ENCODE results near the gene ADRB1. TPM values are rescaled to one million over a fixed set of nuclear protein-coding genes. Genes with fewer than 3 reads are reported as not detected.

The ADRB1 gene
- total RNA-seq, 1 experiment from 2014 or later: 2.3 TPM

DNA sequence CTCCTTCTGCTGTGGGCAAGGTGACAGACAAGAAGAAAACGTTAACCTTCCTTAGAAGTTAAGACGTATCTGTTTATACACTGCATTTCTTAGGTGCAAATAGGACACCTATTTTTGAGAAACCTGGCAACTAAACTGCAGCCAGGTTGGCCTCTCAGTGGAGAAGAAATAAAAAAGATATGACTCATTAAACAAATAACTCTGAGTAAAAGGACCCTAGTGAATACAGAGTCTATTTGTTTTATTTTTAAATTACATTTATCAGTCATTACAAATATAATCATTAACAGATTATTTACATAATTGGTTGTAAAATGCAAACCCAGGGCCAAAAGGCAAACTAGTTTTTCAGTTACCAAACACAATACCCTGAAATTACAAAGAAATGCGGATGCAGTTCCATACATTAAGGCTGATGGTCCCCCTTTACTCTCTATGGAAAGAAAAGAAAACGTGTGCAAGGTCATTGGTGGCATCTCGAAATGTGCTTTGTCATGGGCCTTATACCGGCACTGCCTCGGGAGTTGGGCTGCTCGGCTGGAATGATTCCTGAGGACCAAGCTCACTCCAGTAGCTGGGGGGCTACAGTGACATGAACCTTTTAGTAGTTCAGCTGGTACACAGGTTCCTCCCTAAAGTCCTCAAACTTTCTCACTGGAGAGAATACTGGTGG lies 38.4 kb downstream of the ADRB1 start:
- no peaks in the 10 kb centered on the region for H3K27me3 ChIP-seq (replicated peaks; ENCODE audit: control insufficient read depth, insufficient read depth, low read length)
- H3K4me3 ChIP-seq (ENCODE audit: low read depth, low read length): no peak overlapping the region
- H3K4me3 Mint-ChIP-seq (ENCODE audit: unreplicated experiment): no peak overlapping the region
- BruUV-seq (replicated peaks): no TSS peak
- peaks cover 10% of the 10 kb centered on the region; the same call in 1 of the 2 replicates for H3K4me1 ChIP-seq
- no peaks in the 10 kb centered on the region for H3K9me3 Mint-ChIP-seq (ENCODE audit: unreplicated experiment)
- H3K9me3 ChIP-seq: no peaks in the 10 kb centered on the region
- CTCF ChIA-PET: no interaction called here
- H3K36me3 Mint-ChIP-seq (ENCODE audit: insufficient read depth, unreplicated experiment): no peaks in the 10 kb centered on the region
- no peak for DNase-seq
- POLR2A ChIA-PET: no interaction called here
- H3K27me3 Mint-ChIP-seq (ENCODE audit: insufficient read depth, unreplicated experiment): no peaks in the 10 kb centered on the region
- intact Hi-C loops (cut with micrococcal nuclease; ENCODE audit: unreplicated experiment): no loop called here
- H3K27ac Mint-ChIP-seq (ENCODE audit: unreplicated experiment): no peak overlapping the region
- no peaks in the 10 kb centered on the region for H3K36me3 ChIP-seq (ENCODE audit: control insufficient read depth, insufficient read depth, low read length)
- TF ChIP-seq, protein P1, sequence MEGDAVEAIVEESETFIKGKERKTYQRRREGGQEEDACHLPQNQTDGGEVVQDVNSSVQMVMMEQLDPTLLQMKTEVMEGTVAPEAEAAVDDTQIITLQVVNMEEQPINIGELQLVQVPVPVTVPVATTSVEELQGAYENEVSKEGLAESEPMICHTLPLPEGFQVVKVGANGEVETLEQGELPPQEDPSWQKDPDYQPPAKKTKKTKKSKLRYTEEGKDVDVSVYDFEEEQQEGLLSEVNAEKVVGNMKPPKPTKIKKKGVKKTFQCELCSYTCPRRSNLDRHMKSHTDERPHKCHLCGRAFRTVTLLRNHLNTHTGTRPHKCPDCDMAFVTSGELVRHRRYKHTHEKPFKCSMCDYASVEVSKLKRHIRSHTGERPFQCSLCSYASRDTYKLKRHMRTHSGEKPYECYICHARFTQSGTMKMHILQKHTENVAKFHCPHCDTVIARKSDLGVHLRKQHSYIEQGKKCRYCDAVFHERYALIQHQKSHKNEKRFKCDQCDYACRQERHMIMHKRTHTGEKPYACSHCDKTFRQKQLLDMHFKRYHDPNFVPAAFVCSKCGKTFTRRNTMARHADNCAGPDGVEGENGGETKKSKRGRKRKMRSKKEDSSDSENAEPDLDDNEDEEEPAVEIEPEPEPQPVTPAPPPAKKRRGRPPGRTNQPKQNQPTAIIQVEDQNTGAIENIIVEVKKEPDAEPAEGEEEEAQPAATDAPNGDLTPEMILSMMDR (IDR thresholded peaks at IDR 0.05; ENCODE audit: insufficient read depth in 1 of 2, low read depth in 1 of 2, low read length in 1 of 2, severe bottlenecking in 1 of 2, unreplicated experiment in 1 of 2): no peak
- H3K4me1 Mint-ChIP-seq (ENCODE audit: low read depth, unreplicated experiment): no peaks in the 10 kb centered on the region

DNA sequence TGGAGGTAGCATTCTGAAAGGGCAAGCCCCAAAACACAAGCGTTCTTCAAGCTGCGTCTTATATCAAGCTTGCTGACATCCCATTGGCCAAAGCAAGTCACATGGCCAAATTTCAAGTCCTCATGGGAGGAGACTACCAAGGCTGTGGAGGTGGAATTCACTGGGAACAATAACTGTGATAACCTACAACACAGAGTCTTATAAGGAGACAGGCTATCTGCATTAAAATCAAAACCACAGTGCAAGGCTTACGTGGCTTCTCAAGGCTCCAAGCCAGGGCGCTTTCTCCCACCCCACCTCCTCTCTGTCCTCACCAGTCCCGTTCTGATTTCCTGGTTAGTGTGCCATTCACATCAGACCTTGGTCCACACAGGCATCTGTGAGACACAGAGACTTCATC lies 39.4 kb downstream of the ADRB1 start:
- ChIA-PET CTCF (no interaction called here), POLR2A (no interaction called here)
- H3K4me1 ChIP-seq: peaks cover 10% of the 10 kb centered on the region; the same call in 1 of the 2 replicates
- intact Hi-C loops (cut with micrococcal nuclease; ENCODE audit: unreplicated experiment): no loop called here
- H3K4me3 Mint-ChIP-seq (ENCODE audit: unreplicated experiment): no peak overlapping the region
- H3K4me3 ChIP-seq (ENCODE audit: low read depth, low read length): no peak overlapping the region
- DNase-seq: no peak
- no peaks in the 10 kb centered on the region for H3K27me3 ChIP-seq (replicated peaks; ENCODE audit: control insufficient read depth, insufficient read depth, low read length)
- H3K27me3 Mint-ChIP-seq (ENCODE audit: insufficient read depth, unreplicated experiment): no peaks in the 10 kb centered on the region
- no peaks in the 10 kb centered on the region for H3K9me3 Mint-ChIP-seq (ENCODE audit: unreplicated experiment)
- no TSS peak for BruUV-seq (replicated peaks)
- no peaks in the 10 kb centered on the region for H3K36me3 Mint-ChIP-seq (ENCODE audit: insufficient read depth, unreplicated experiment)
- no peaks in the 10 kb centered on the region for H3K4me1 Mint-ChIP-seq (ENCODE audit: low read depth, unreplicated experiment)
- no peaks in the 10 kb centered on the region for H3K36me3 ChIP-seq (ENCODE audit: control insufficient read depth, insufficient read depth, low read length)
- H3K9me3 ChIP-seq: no peaks in the 10 kb centered on the region
- no peak overlapping the region for H3K27ac Mint-ChIP-seq (ENCODE audit: unreplicated experiment)
- TF ChIP-seq, protein P1 (IDR thresholded peaks at IDR 0.05; ENCODE audit: insufficient read depth in 1 of 2, low read depth in 1 of 2, low read length in 1 of 2, severe bottlenecking in 1 of 2, unreplicated experiment in 1 of 2): no peak

DNA sequence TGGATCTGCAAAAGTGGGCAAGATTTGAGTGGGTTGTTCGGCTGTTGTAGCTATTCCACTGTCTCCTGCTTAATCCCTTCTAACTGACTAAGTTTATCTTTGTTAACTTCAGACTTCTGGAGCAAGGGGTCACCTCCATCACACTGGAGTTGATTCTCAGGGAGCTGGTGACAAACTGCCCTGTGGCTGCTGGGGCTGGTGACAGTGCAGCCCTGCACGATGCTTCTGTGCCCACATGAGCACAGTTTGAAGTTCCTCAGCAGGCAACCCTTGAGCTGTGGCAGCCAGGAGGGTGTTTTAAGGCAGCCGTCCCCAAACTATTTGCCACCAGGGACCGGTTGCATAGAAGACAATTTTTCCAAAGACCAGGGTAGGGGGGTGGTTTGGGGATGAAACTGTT lies 40.5 kb downstream of the ADRB1 start:
- no peak for DNase-seq
- TF ChIP-seq, protein P1 (IDR thresholded peaks at IDR 0.05; ENCODE audit: insufficient read depth in 1 of 2, low read depth in 1 of 2, low read length in 1 of 2, severe bottlenecking in 1 of 2, unreplicated experiment in 1 of 2): no peak
- Histone ChIP-seq H3K4me1 (peaks cover 10% of the 10 kb centered on the region; the same call in 1 of the 2 replicates), H3K36me3 (ENCODE audit: control insufficient read depth, insufficient read depth, low read length) (no peaks in the 10 kb centered on the region), H3K27me3 (replicated peaks; ENCODE audit: control insufficient read depth, insufficient read depth, low read length) (no peaks in the 10 kb centered on the region), H3K4me3 (ENCODE audit: low read depth, low read length) (no peak overlapping the region), H3K9me3 (no peaks in the 10 kb centered on the region)
- H3K27me3 Mint-ChIP-seq (ENCODE audit: insufficient read depth, unreplicated experiment): no peaks in the 10 kb centered on the region
- intact Hi-C loops (cut with micrococcal nuclease; ENCODE audit: unreplicated experiment): no loop called here
- CTCF ChIA-PET: no interaction called here
- BruUV-seq (replicated peaks): no TSS peak
- no peaks in the 10 kb centered on the region for H3K4me1 Mint-ChIP-seq (ENCODE audit: low read depth, unreplicated experiment)
- H3K9me3 Mint-ChIP-seq (ENCODE audit: unreplicated experiment): no peaks in the 10 kb centered on the region
- POLR2A ChIA-PET: no interaction called here
- no peak overlapping the region for H3K27ac Mint-ChIP-seq (ENCODE audit: unreplicated experiment)
- no peak overlapping the region for H3K4me3 Mint-ChIP-seq (ENCODE audit: unreplicated experiment)
- H3K36me3 Mint-ChIP-seq (ENCODE audit: insufficient read depth, unreplicated experiment): no peaks in the 10 kb centered on the region

Measured in Caco-2 (cell line).